Esophagus muscularis mucosa (tissue), 4 donors: ENCODE results near the gene KMT2D. TPM values are rescaled to one million over a fixed set of nuclear protein-coding genes. Genes with fewer than 3 reads are reported as not detected.

Experiments used
- DNase-seq: peaks from one replicate; pipeline ENCODE4 v3.0.0-alpha.2; 2017; ENCODE audit errors: extremely low spot score
- H3K27ac ChIP-seq, 4 donors: fragments of 200-600 bp; sonication (generic); replicated peaks in 1 of 4; 1 replicate in 3 of 4; 2 replicates in 1 of 4; pipeline ENCODE4 v1.5.1; 2016 to 2019; ENCODE audit warnings: mild to moderate bottlenecking in 1 of 4
- H3K27me3 ChIP-seq, 4 donors: fragments of 200-600 bp; sonication (generic); one replicate each; pipeline versions ENCODE4 v1.5.1 to v1.6.0; 2016 to 2019
- H3K36me3 ChIP-seq, 4 donors: fragments of 200-600 bp; sonication (generic); one replicate each; pipeline ENCODE4 v1.5.1; 2016 to 2019
- H3K4me1 ChIP-seq, 4 donors: fragments of 200-600 bp; sonication (generic); one replicate each; pipeline ENCODE4 v1.5.1; 2016 to 2019
- H3K4me3 ChIP-seq, 4 donors: fragments of 200-600 bp; sonication (generic); 1 replicate in 2 of 4; 2 replicates in 2 of 4; pipeline ENCODE4 v1.5.1; 2016 to 2019; ENCODE audit warnings: mild to moderate bottlenecking in 4 of 4, moderate library complexity in 1 of 4
- H3K9me3 ChIP-seq, 4 donors: fragments of 200-600 bp; sonication (generic); 1 replicate in 3 of 4; 2 replicates in 1 of 4; pipeline ENCODE4 v1.5.1; 2016 to 2019
- CTCF ChIP-seq, 3 experiments: fragments of 200-600 bp in 2 of 3; fragments of 450-650 bp in 1 of 3; sonication (generic) in 2 of 3; IDR thresholded peaks; one replicate each; pipeline ENCODE4 v1.5.1; 2017 to 2019; ENCODE audit warnings: antibody characterized with exemption in 3 of 3, mild to moderate bottlenecking in 2 of 3, moderate library complexity in 1 of 3
- EP300 ChIP-seq: sonication (generic); formaldehyde crosslinking; IDR thresholded peaks from one replicate; pipeline ENCODE4 v1.6.1; 2017; ENCODE audit warnings: antibody characterized with exemption
- POLR2A ChIP-seq: fragments of 450-650 bp; IDR thresholded peaks from one replicate; pipeline ENCODE4 v1.6.1; 2017; ENCODE audit warnings: antibody characterized with exemption, moderate library complexity, mild to moderate bottlenecking, low read depth
- POLR2AphosphoS5 ChIP-seq, 2 donors: sonication (generic); formaldehyde crosslinking; IDR thresholded peaks; one replicate each; pipeline ENCODE4 v1.6.1; 2017; ENCODE audit warnings: antibody characterized with exemption in 2 of 2
- WGBS: methylation state at CpG from one replicate; pipeline ENCODE4 v1.1.5; 2018; 5-methylcytosine and 5-hydroxymethylcytosine counted together
- intact Hi-C: fragments of 100-400 bp; cut with DNase I; formaldehyde crosslinking; loops from one replicate; pipeline ENCODE4 v1.15.1; 2023
- total RNA-seq, 4 donors: library from RNA; depleted of rRNA; stranded (reverse); fragments of >200 nt; gene quantifications; one replicate each; pipeline versions ENCODE4 v1.1.0 to v1.2.1, GENCODE V29; 2016

The KMT2D gene
- total RNA-seq, 4 donors from 2014 or later = 47.2 to 85.2 (median 76.2) TPM

GRCh38 chr12:49020441-49020840, 40.2 kb downstream of the KMT2D start:
- WGBS = 79% methylated on average over 6 of the region's 6 CpGs
- Histone ChIP-seq H3K27ac (peak overlapping the region in 1 of 4 donors; percentile 91), H3K4me3 (no peak overlapping the region), H3K4me1 (peaks cover 12 to 37% (median 24%) of the 10 kb centered on the region in 4 donors), H3K36me3 (peaks cover 44 to 52% (median 49%) of the 10 kb centered on the region in 4 donors), H3K27me3 (no peaks in the 10 kb centered on the region), H3K9me3 (no peaks in the 10 kb centered on the region)
- no peak for TF ChIP-seq POLR2AphosphoS5 (IDR thresholded peaks at IDR 0.05)
- no peak for TF ChIP-seq CTCF (IDR thresholded peaks at IDR 0.05)
- no peak for TF ChIP-seq EP300
- TF ChIP-seq POLR2A = no peak
- no peak for DNase-seq
- intact Hi-C loops = no loop called here

- DNase-seq = no peak
- H3K27ac ChIP-seq = peak overlapping the region; percentile 89 to 94 (median 92)
- intact Hi-C loops = no loop called here
These were observed 40.9 kb downstream of the KMT2D start for GRCh38 chr12:49019443-49020324.

DNA sequence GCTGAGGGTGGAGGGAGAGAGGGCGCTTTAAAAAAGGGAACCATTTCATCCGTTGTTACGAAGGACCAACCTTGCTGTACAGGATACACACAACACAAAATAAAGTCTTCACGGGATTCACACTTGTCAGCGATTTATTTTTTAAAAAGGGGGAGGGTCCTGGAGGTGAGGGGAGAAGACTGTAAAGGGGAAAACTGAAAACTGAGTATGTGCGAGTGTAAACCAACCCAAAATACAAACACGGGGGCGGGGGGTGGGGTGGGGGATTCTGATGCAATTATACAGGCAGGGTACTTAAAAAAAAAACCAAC, 41.5 kb downstream of the KMT2D start:
- intact Hi-C loops = no loop called here
- peak overlapping the region; percentile 89 to 94 (median 92) for H3K27ac ChIP-seq
- peak overlapping the region; percentile 67 to 93 (median 83) for H3K4me3 ChIP-seq
- H3K27me3 ChIP-seq = no peaks in the 10 kb centered on the region
- peaks cover 19 to 37% (median 24%) of the 10 kb centered on the region in 4 donors for H3K4me1 ChIP-seq
- 1% methylated on average over 8 of the region's 8 CpGs for WGBS
- H3K9me3 ChIP-seq = no peaks in the 10 kb centered on the region
- no peak for TF ChIP-seq POLR2A
- no peak for TF ChIP-seq EP300
- no peak for TF ChIP-seq POLR2AphosphoS5 (IDR thresholded peaks at IDR 0.05)
- TF ChIP-seq CTCF (IDR thresholded peaks at IDR 0.05) = no peak
- H3K36me3 ChIP-seq = peaks cover 30 to 39% (median 36%) of the 10 kb centered on the region in 4 donors
- DNase-seq = no peak

More at GRCh38 chr12:49019443-49020324, 40.9 kb downstream of the KMT2D start:
- WGBS = 56% methylated on average over 10 of the region's 10 CpGs
- TF ChIP-seq CTCF (IDR thresholded peaks at IDR 0.05) (no peak), POLR2AphosphoS5 (IDR thresholded peaks at IDR 0.05) (no peak), POLR2A (no peak), EP300 (no peak)
- Histone ChIP-seq H3K4me1 (peaks cover 19 to 37% (median 24%) of the 10 kb centered on the region in 4 donors), H3K9me3 (no peaks in the 10 kb centered on the region), H3K4me3 (peak overlapping the region; percentile 67 to 93 (median 83)), H3K27me3 (no peaks in the 10 kb centered on the region), H3K36me3 (peaks cover 36 to 45% (median 42%) of the 10 kb centered on the region in 4 donors)

DNA sequence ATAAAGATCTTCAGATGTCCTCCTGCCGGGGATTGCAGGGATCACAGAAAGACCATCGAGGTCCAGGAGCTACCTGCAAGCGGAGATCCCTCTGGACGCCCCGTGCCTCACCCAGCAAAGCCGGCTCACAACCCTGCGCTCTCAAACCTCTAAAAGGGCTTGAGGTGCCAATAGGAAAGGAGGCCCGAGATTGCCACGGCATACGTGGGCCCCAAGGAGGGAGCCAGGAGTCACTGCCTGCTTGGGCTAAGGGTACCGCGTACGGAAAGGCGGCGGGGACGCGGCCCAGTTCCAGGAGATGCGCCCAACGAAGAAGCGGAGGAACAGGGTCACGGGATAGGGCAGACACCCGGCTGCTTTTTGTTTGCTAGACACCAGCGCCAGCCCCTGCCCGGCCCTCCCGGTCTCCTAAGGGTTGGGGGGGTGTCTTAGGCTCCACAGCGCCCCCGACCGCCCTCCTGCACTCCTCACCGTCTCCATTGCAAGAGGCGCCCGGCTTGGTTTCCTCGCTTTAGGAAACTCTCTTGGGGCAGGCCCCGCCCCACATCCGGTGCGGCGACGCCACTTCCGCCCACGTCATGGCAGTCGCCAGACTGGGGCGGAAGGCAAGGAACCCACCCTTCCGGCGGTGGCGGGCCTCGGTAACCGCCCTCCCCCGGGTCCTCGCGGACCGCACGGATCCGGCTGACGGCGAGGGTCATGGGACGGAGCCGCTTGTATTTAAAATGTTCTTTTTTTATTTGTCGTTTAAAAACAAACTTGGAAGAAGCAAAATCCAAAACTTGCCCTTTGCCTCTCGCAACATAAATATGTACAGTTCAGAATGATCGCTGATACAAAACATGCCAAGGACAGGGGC, 42.1 kb downstream of the KMT2D start, which contains the start of gene PRKAG1:
PRKAG1 (minus strand) TSS at position 516 of the 859 bp plus-strand sequence; CDS start at position 480, 36 bp downstream.
- Histone ChIP-seq H3K27ac (peak within 1 kb of the TSS; percentile 89 to 94 (median 92)), H3K36me3 (peaks cover 28 to 33% (median 30%) of the 10 kb centered on the region in 4 donors), H3K27me3 (no peaks in the 10 kb centered on the region), H3K9me3 (no peaks in the 10 kb centered on the region), H3K4me1 (peaks cover 19 to 37% (median 24%) of the 10 kb centered on the region in 4 donors), H3K4me3 (peak within 1 kb of the TSS; percentile 67 to 93 (median 83))
- WGBS = under 1% methylated on average over 38 of the region's 59 CpGs
- TF ChIP-seq EP300 = no peak
- peak; percentile 98 for TF ChIP-seq POLR2AphosphoS5 (IDR thresholded peaks at IDR 0.05)
- TF ChIP-seq CTCF (IDR thresholded peaks at IDR 0.05) = peak; percentile 34 to 49 (median 41)
- TF ChIP-seq POLR2A = peak; percentile 71
- intact Hi-C loops = no loop called here
- peak; percentile 99 for DNase-seq
